GM18502 (cell line): ENCODE measurements around the gene NEDD9.

ENCODE experiments used
- ATAC-seq: cut with Tn5 transposase; IDR thresholded peaks from one replicate; pipeline ENCODE4 v1.9.1; 2021; ENCODE audit warnings: mild to moderate bottlenecking; ENCODE audit not compliant: unreplicated experiment, poor library complexity

The NEDD9 gene

GRCh38 chr6:11204794-11205366, 27.6 kb downstream of the NEDD9 start:
- no peak for ATAC-seq

DNA sequence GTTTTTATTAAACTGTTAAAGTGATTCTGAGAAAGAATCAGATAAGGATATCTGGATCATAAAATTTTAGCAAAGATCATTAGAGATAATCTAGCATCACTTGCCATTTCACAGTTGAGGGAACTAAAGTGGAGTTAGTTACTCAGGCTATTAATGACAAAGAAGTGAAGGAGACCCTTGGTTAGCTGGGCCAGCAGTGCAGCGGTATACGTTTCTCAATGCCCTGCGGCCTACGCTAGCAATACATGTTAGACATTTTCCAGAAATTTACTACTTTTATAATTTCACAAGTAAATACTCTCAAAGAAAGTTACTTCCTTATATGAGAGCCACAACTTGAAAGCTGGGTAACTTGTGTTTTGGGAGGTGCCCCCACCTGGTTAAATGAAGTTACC, 28.5 kb downstream of the NEDD9 start:
- no peak for ATAC-seq

DNA sequence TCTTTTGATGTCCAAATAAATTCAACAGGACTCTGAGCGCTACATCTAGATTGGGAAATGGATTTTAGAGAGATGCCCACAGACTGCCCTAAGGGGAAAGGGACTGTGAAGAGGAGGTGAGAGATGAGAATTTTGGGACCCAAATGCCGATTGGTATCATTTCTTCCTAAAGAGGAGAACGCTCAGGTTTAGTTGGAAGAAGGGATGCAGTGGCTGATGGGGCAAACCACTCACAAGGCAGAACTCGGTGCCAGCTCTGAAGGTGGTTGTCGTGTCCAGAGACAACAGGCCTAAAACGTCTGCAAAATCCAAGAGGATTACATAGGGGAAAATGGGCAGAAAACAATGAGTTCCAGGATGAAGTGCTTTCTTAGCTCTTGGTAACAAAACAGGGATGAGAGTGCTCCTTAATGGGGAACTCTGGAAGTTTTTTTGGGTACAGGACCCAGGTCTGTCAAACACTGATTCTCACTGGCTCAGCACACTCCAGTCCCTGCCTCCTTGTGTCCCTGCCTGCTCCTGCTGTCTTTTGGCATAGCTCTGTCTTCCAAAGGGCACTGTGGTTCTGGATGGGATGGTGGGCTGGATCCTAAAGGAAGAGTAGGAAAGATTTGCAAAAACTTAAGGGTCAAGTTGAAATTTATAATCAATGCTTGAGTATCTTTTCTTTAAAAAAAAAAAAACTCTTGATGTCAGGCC, 29.0 kb downstream of the NEDD9 start:
- no peak for ATAC-seq

DNA sequence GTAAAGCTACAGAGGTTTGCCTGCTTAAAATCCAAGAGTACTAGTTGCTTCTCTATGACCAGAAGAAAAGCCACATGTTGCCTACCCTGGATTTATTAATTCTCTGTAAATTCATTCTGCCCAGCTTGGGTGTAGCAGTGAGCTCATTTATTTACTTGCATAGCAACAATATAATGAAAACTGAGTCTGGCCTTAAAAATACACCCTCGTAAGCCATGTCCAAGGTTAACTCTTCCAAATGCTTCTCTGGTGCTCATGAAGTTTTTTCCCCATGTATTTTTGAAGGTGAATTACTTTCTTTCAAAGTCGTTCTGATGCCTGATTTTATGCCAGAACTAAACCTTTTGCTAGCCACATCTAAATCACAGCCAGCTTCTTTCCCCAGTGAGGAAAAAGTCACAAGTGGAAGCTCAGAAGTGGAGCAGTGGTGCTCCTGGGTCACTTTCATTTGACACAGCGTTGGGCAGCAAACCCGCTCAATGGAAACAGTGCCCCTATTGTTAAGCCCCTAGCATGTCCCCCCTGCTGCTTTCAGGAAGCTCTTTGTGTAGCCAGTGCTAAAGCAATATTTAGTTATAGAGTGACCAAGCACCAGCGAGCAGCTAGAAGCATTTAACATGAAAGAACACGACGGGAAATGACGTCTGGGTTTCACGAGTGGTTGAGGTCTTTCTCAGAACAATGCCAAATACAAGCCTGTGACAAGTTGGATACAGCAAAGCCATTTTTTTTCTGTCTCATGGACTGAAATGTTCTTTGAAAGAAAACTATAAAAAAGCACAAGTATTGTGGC, 29.8 kb downstream of the NEDD9 start:
- no peak for ATAC-seq

DNA sequence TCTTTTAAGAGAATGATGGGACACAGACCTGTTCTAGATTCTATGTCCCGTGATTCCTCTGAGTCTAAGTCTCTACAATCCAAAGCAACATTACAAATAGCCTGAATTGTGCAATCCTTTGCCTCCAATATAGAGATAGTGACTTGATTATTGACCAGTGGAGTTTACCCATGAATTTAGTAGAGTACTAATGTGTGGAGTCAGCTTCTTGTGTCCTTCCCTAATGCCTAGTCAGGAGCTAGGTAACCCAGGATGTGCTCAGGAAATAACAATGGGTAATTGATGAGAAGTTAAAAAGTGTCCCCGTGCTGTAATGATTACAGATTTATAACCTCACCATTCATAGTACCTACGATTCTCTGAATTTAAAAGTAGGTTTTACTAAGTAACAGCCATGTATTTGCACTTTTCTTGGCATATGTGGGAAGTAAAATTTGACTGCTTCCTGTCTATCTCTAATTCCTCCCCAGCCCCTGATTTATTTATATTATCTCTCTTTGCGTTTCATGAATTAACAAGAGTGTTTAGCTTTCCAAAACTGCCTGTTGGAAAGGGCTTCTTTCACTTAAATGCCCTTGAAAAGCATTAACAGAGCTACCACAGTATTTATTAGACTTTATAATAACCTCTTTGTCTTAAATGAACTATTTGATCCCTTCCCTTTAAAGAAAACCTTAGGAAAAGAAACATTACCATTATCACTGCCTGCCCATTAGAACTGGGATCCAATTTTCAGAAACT, 30.5 kb downstream of the NEDD9 start:
- no peak for ATAC-seq

DNA sequence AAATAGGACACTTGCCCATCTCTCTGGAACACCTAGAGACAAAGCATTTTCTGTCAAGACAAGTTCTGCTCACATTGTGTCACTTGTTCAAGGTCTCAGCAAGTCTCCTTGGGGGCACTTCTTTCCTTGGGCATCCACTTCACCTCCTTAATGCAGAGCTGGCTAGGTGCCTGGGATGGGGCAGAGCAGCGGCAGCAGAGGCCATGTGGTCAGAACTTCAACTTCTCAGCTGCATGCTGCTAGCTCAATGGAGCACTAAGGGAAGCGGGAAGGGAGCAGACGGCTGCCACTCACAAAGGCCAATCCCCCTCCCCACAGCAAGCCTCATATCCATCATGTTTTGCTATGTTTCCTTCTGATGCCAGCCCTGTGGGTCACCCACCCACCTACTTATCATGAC, 31.5 kb downstream of the NEDD9 start:
- no peak for ATAC-seq

DNA sequence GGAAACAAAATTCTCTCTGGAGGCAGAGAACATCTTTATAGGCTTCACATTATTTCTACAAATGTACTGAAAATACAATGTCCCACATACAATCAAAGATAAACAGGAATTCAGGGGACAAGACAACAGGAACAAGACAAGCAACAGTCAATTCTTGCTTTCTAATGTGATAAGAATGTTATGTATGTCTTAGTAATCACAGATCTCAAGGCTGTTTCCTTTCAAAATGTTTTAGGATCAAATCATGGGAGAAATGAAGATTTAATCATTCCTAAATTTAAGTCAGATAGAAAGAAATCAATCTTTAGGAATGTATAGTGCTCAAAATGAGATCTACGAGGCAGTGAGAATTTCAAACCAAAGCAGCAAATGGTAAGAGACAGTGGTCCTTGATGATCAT, 32.1 kb downstream of the NEDD9 start:
- ATAC-seq = no peak

- no peak for ATAC-seq
Observed at GRCh38 chr6:11198663-11199603, 33.5 kb downstream of the NEDD9 start.

GRCh38 chr6:11197850-11198249, 34.6 kb downstream of the NEDD9 start:
- ATAC-seq = no peak

GRCh38 chr6:11197175-11197536, 35.3 kb downstream of the NEDD9 start:
- ATAC-seq = no peak

- ATAC-seq = no peak
Observed at GRCh38 chr6:11196511-11197174, 35.8 kb downstream of the NEDD9 start.

GRCh38 chr6:11194356-11195218, 37.9 kb downstream of the NEDD9 start:
- ATAC-seq = no peak

DNA sequence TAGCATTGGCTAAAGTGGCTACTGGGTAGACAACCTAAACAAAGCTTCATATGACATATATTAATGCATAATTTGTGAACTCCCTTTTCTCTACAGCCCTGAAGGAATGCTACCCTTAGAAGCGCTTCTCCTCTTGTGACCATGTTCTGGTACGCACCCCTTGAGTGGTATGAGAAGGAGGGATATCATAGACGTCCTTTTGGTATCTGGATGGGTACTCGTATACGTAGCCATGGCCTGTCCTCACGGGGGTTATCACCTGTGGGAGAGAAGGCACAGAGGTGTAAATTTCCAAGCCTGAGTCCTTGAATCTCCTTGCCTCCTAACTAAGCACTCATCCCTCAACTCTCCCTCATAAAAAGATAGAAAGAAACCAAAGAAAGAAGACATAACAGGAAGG, 39.0 kb downstream of the NEDD9 start:
- no peak for ATAC-seq

GRCh38 chr6:11192167-11192566, 40.3 kb downstream of the NEDD9 start:
- no peak for ATAC-seq

DNA sequence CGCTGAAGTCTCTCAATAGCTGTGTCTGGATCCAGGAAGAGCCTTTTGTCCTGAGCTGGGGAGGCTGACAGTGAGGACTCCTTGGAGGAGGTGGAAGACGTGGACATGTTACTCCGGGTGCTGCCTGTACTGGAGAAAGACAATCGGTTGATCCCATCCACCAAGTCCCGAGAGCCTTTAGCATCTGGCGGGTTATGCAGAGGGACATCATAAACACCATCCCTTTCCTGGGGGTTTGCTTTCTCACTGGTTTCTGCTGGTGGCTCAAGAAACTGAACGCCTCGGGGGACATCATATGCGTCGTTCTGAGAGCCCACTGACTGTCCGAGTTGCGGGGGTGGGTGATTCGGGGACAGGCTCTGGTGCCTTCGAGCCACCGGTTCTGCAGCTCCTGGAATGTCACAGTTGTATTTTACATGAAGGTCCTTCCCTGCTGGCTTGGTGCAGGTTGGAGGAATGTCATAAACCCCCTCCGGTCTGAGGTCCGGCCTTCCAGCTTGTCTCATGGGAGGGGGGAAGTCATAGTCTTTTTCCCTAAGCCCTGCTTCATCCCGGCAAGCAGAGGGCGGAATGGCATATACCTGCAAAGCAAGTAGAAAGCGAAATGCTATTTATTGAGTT, 41.7 kb downstream of the NEDD9 start:
- ATAC-seq = no peak

- ATAC-seq = no peak
Observed at GRCh38 chr6:11189865-11190624, 42.4 kb downstream of the NEDD9 start.

DNA sequence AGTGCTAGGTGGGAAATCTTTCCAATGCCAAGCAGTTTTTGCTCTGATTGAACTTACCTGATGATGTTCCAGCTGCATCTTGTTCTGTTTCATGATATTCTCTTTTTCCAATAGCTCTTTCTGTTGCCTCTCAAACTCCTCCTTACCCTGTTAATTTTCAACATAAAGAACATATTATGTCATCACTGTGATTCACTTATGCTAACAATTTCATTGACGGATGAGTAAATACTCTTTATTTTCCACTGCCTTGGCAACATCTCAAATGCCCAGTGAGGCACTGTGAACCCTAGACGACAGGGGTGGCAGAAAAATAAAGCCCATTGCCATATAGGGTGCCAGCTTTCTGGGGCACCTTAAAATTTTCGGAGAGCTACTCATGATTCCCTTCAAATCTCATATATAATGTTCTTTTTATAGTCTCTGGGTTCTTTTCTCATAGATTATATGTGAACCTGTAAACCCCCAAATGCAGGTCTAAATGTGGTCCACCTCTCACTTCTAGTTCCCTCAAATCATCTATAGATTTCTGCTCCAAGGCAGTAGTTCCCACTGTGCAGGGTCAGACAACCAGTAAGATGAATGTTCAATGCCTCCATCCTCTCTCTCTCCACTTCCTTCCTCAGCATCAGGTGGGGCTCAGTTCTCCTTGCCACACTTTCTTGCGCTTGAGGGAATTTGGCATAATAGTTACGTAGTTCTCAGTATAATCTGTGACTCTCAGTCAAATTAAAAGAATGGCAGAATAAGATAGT, 44.1 kb downstream of the NEDD9 start:
- ATAC-seq = no peak
